Medulla oblongata (tissue), 1 donor: ENCODE results near the gene IGLL1.
"Not testable (repeated sequence)": the region's sequence is repeated elsewhere in the genome, so short reads cannot be mapped to it uniquely, and the experiment has no call there.

Experiments used
- DNase-seq: peaks from one replicate; pipeline ENCODE4 v3.0.0-alpha.2; 2015; ENCODE audit errors: extremely low spot score

Gene IGLL1

DNA sequence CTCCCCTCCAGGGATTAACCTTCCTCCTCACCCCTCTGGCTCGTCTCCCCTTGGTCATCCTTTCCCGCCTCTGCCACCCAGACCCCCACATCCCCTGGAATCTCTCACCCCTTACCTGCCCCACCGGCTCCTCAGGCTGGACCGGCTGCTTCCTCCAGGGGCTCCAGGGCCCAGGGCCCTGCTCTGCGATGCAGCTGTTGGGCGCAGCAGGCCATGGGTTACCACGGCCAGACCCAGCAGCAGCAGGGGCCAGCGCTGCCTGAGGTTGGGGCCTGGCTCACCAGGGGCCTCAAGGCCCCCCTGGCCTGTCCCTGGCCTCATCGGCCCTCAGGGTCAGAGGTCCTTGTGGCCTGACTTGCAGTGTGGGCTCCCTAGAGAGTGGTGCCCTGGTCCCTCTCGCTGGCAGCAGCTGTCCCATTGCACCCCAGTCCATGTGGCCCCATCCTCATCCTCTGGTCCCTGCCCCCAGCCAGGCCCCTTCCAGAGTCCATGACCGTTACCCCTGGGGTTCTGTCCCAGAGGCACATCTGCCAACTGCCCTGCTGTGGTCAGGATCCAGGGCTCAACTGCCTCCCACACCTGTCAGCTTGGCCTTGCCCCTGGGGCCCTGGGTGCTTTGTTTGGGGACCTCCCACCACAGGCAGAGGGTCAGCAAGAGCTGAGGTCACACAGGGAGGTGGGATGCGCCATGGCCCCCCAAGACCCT is at the start of gene IGLL1:
Gene IGLL1 (minus strand): TSS at position 421 of the 706 bp plus-strand sequence. CDS start 100 bp downstream, at position 321.
- DNase-seq, result no peak

- not testable (repeated sequence) for DNase-seq
Observed at GRCh38 chr22:23628056-23628743, 48.1 kb upstream of the IGLL1 start.

GRCh38 chr22:23627401-23628055 is 47.4 kb upstream of the IGLL1 start:
- peak; percentile 10 for DNase-seq

- no peak for DNase-seq
Observed at GRCh38 chr22:23626286-23626975, 46.3 kb upstream of the IGLL1 start.

DNA sequence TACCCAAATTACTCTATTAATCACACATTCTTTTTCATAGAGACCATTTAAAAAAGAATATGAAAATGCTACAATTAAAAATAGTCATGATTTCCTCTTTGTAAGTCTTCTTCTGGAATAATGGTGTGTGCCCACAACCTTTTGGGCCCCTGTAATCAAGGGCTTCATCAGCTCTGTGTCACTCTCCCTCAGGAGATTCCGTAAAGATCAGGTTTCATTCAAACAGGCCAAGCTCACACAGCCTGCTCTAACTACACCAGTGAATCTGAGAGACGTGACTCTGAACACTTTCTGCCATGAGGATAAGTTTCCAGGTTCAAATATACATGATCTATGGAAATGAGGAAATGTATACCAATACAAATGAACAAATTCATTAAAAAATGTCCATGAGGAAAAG is 42.5 kb upstream of the IGLL1 start:
- no peak for DNase-seq

- DNase-seq, result not testable (repeated sequence)
Observed at GRCh38 chr22:23621916-23622315, 41.8 kb upstream of the IGLL1 start.

DNA sequence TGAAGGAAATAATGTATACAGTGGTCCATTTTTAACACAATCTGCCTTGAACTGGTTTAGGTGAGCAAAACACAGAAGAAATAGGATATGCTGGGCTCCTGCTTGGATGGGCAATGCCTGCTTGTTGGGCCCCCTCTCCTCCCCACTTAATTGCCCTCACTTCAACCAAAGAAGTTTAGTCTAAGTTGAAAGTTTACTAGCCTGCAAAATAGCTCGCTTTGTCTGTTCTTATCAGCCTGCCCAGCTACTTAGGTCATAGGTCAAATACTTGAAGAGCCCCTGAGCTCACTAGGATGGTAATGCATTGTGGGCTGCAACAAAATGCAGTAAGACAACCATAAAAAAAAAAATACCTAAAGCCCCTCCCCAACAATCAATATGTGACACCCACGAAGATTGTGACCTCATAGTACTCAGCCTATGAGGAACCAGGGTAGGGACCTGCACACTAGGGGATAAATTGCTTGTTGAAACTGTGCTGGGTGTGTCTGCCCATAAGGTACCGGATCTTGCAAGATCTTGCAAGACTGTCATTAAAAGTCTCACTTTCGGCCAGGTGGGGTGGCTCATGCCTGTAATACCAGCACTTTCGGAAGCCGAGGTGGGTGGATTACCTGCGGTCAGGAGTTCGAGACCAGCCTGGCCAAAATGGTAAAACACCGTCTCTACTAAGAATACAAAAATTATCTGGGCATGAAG is 41.1 kb upstream of the IGLL1 start:
- no peak for DNase-seq

DNA sequence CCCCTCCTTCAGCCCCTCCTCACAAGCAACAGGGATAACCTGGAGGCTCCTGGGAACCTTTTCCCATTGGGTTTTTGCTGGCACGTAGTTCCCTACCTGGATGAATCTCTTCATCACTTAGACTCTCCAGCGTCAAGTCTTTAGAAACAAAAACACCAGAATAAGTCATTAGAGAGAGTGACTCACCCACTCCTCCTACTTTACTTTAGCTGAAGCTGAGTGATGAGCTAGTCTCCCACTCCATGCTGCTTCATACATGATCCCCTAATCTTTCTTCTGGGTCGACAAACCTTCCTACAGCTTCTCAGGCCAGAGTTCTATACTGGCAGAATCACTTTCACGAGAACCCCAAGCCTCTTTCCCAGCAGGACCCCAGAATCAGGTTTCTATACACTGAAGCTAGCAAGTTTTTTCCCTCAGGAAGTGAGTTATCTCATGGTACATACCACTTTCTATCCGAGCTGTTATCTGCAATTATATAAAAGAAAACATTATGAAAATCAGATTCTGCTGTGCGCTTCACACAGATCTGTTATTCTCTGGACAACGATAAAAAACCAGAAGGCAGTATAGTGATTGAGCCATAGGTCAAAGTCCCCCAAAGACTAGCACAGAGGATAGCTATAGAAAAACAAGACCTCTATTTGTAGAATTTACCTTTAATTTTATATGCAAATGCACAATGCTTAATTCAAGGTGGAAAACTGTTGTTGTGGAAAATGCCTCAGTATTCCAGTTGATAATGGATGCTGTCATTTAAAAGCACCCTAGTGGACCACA is 33.3 kb upstream of the IGLL1 start:
- no peak for DNase-seq

- DNase-seq, result no peak
Observed at GRCh38 chr22:23609983-23610781, 30.1 kb upstream of the IGLL1 start.

DNA sequence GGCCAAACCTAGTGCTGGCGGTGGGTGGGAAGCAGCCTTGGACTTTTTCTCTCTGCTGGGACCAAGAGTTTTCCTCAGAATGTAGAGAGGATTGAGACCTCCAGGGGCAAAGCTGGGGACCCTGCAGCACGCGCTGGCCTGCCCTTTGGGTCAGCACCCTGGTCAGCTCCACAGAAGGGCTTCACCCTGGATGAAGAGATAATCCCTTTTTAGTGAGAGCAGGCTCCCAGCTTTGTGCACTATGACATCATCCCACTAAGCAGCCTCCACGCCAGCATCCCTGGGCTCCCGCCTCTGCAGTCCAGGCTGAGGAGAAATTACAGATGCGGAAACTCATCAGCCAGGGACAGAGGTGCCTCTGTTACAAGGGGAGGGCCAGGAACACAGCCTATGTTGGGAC is 28.5 kb upstream of the IGLL1 start:
- no peak for DNase-seq

DNA sequence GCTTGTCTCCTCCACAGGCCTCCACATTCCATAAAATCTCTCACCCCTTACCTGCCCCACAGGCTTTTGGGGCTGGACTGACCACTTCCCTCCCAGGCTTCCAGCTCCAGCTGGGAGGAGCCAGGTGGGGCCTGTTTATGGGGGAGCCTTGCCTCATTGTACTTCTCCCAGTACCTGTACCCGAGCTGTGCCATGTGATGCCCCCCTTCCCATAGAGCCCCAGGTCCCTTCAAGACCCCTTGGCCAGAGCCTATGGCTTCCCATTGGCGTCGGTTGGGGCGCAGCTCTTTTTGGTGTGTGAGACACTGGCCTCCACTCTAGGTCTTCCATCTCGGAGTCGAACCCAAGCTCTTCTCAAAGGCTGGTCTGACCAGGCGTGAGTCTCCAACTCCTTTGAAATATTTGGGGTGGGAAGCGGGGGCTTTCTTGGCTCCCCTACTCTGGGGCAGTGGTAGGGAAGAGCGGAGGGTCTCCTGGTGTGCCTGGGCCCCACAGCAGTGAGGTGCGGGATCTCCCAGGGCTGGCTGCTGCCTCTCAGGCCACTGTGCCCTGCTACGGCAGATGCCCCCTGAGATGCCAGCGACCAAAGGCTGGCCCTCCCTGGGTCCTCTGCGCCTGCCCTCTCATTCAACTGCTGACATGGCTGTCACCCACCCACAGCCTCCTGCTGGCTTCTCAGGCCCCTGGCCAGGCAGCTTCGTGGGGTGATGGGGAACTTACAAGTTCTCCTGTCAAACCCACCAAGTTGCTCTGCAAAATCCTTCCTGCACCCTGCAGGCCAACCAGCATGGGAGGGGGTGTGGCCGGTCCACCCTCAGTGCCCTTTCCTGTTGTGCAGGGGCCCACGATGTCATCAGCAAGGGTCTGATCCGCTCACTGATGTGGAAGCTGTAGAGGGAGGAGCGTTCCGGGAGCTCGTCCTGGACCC is 26.4 kb upstream of the IGLL1 start:
- no peak for DNase-seq

DNA sequence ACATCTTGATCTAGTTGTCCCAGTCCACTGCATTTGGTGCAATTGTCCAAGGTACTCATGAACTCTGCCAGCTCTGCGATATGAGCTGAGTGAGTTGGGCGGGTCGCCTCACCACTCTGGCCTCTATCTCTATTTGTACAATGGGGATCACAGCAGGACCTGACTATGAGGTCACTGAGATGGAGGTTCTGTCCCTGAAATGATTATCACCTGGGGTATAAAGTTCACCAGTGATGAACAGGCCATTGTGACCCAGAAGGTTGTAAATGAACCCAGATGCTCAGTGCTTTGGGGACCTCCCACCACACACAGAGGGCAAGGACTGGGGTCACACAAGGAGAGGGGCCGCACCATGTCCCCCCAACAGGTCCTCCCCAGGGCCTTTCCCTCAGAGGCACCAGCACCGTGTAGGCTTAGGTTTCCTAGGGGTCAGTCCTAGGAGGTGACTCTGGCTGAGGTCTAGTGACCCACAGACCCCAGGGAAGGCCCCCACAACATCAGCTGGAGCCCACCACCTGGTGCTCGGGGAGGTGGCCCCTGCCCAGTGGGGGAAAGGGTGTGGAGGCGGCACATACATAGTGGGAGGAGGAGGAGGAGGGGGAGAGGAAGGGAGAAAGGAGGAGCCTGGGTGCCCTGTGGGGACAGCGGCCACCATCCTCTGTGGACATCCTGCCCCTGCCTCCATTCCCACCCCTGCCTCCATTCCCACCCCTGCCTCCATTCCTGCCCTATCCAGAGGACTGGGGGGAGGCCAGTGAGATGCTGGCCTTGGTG is 25.0 kb upstream of the IGLL1 start:
- no peak for DNase-seq

- DNase-seq, result no peak
Observed at GRCh38 chr22:23603266-23603665, 23.2 kb upstream of the IGLL1 start.

DNA sequence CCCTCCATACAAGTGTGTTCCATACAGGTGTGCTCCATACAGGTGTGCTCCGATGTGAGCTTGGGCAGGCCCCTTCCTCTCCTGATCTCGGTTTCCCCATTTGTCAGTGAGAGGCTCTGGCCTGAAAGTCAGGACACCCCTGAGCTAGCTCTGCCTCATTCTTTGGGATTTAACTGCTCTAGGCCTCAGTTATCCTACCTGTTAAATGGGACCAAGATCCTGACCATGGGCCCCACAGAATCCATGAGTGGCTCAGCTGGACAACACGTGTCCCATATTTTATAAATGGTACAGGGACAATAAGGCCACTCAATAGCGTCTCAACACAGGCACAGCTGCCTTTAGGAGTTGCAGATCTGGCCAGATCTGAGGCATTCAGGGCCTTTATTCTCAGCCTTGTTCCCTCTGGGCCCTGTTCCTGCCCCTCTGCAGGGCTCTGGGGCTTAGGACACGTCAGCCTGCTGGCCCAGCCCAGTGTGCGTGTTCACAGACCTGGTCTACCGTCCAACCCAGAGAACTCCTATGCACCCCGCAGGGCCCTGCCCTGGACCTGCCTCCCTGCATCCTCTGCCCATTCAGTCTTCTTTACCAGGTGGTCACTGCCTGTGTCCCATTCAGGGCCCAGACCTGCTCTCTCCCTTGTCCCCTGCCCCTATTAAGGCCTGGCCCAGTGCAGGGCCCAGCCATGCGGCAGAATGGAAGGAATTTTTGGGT is 18.9 kb upstream of the IGLL1 start:
- no peak for DNase-seq

DNA sequence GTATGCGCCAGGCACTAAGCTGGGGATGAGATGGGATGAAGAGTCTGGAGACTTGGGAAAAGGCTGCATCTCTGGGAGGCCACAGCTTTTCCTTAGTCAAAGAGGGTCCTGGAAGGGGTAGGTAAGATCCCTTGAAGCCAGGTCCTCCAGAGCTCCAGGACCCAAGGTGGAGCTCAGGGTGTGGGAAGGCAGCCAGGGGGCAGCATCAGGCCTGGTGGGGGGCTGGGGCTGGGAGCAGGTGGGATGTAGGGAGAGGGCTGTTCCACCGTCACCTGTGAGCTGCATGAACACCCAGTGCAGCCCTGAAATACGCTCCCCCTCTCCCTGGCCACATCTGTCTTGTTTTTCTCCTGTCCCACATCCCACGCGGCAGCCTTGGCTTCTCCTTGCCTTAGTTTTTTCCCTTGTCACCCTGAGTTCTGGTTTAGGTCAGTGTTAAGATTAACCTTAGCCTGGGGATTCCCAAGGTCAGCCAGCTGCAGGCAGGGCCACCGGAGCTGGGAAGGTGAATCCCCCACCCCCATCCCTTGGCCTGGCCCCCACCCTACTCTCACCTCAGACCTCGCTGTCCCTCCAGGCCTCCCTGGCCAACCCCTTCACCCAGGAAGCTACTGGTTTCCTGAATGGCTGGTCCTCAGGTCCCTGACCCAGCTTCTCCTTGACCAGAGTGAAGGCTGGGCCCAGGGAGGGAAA is 17.6 kb upstream of the IGLL1 start:
- DNase-seq, result not testable (repeated sequence)

- not testable (repeated sequence) for DNase-seq
Observed at GRCh38 chr22:23595904-23596303, 15.8 kb upstream of the IGLL1 start.

DNA sequence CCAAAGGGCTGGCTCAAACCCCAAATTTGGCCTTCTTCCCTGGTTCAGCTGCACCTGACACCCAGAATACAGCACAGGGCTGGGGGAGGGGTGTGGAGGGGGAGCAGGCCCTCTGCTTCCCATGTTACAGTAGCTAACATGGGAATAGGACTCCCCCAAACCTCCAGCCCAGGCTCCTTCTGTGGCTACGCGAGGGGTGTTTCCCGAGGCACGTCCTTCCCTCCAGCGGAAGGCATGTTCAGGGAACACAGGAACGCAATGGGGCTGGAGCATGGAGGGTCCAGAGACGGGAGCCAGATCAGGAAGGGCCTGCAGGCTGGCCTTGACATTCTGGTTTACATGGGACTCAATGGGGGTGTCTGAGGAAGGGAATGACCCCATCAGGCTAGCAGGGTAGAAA is 11.8 kb upstream of the IGLL1 start:
- DNase-seq, result no peak
